ENCODE data around the gene CHAC2. TPM values are rescaled to one million over a fixed set of nuclear protein-coding genes. Genes with fewer than 3 reads are reported as not detected.
A peak's percentile ranks its signal among the peaks of the same experiment; 100 is the strongest.
"Not testable (repeated sequence)": the region's sequence is repeated elsewhere in the genome, so short reads cannot be mapped to it uniquely, and the experiment has no call there.

Gene CHAC2
- 4.8 and 10.8 TPM in 2 replicates for total RNA-seq

DNA sequence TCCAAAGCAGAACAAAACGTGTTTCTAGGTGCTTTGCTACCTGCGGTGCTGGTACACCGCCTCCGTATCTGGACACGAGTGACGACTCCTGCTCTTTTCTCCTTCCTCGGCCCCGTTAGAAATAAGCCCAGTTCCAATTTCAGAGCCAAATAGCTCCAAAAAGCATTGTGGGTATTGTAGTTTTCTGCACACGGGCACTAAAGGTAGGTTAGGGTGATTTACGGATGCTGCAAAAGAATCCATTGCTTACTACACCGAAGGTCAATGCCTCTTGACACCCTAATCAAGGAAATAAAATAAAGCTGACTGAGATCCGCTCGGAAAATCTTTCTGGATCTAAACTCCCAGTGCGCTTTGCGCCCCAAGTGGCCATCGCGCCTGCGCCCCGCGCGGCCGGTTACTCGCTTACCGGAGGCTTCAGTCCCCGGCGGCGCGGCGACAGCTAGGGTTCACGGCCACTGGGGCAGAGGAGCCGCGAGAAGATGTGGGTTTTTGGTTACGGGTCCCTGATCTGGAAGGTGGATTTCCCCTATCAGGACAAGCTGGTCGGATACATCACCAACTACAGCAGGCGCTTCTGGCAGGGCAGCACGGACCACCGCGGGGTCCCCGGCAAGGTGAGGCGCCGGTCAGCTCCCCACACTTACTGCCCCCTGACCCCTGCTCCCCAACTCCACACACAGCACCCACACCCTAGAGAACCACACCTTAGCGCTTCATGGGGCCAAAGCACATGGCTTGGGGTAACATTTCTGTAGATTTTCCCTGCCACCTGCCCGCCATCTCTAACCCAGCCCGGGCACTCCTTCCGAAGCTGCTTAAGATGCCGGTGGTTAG lies at the start of gene CHAC2:
CHAC2 (plus strand) TSS at position 400 of the 837 bp plus-strand sequence; CDS start at position 483, 83 bp downstream.
- peak; percentile 85 for DNase-seq (ENCODE audit: low read depth)

DNA sequence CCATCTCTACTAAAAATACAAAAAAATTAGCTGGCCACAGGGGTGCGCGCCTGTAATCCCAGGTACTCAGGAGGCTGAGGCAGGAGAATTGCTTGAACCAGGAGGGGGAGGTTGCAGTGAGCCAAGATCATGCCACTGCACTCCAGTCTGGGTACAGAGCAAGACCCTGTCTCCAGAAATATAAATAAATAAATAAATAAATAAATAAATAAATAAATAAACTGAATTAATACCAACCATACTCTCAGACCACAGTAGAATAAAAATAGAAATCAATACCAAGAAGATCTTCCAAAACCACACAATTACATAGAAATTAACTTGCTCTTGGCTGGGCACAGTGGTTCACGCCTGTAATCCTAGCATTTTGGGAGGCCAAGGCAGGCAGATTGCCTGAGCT lies 46.7 kb upstream of the CHAC2 start:
- DNase-seq (ENCODE audit: low read depth): not testable (repeated sequence)

DNA sequence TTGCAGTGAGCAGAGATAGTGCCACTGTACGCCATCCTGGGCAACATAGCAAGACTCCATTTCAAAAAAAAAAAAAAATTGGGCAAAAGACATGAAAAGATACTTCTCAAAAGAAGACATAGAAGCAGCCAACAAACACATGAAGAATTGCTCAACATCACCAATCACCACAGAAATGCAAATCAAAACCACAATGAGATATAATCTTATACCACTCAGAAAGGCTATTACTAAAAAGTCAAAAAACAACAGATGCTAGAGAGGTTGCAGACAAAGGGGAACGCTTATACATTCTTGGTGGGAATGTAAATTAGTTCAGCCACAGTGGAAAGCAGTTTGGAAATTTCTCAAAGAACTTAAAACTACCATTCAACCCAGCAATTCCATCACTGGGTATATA lies 43.1 kb upstream of the CHAC2 start:
- no peak for DNase-seq (ENCODE audit: low read depth)

DNA sequence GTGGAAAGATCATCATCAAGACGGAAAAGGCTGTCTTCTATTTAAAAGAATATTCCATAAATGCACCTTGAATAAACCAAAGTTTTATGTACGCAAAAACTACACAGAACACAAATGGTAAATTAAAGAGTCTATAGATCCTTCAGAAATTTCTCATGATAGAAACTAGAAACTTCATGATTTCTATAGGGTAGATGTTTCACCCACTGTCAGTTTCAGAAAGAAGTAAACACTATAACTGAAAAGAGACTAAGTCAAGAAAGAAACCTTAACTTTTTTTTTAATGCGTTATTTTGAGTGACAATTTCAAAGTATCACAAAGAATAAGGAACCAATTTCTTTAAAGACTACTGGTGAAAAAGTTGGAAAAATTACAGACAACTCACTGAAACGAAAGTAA lies 41.9 kb upstream of the CHAC2 start:
- no peak for DNase-seq (ENCODE audit: low read depth)

DNA sequence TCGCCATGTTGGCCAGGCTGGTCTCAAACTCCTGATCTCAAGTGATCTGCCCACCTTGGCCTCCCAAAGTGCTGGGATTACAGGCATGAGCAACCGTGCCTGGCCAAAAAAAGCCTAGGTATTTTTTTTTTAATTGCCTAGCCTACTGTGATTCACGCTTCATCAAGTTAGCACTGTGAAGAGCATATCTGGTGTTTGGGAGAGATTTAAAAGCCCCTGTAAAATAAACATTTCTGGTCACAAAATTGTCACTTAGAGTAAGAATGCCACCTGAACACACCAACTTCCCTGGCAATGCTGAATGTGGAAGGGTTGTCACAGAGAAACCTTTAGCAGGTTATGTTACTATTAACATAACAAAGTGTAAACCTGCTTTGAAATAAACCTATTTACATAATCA lies 39.7 kb upstream of the CHAC2 start:
- DNase-seq (ENCODE audit: low read depth): no peak

DNA sequence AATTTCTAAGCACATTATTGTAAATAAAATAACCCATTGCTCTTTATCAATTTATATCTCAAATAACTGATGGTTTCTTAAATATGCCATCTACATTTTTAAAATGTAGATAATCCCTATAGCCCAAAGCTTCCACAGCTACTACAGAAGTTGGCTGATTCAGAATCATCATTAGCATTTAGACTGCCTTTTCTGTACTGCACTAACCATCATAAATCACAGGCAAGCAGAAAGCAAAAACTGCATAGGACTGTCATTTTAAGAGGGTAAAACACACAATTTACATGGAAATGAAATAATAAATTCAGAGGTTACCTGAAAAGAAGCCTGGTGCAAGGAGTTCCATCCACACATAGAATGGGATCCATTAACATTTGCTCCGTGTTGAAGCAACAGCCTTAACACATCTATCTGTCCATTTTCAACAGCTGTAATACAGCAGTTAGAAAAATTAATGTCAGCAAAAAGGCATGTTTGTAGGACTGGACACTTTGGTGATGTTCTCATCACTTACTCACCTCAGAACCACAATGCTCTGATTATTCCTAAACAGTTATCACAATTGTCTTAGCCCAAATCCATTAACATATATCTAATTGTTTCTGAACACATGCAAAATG lies 38.4 kb upstream of the CHAC2 start:
- DNase-seq (ENCODE audit: low read depth): no peak

DNA sequence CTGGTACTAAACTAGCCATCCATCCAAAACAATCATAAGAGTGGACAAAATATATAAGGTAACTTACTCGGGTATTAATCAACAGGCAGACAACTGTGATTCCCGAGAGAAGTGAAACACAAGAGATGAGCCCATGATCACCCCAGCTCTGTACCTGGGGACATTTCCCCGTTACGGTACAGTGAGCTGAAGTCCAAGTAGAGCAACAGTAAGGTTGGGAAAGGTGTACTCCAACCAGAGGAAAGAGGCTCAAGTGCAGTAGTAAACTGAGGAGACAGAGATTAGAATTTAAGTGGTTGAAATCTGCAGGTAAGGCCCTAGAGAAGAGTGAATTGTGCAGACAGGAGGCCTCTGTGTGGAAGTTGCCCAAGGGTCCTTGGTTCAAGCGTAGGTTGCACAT lies 30.5 kb upstream of the CHAC2 start:
- DNase-seq (ENCODE audit: low read depth): no peak

DNA sequence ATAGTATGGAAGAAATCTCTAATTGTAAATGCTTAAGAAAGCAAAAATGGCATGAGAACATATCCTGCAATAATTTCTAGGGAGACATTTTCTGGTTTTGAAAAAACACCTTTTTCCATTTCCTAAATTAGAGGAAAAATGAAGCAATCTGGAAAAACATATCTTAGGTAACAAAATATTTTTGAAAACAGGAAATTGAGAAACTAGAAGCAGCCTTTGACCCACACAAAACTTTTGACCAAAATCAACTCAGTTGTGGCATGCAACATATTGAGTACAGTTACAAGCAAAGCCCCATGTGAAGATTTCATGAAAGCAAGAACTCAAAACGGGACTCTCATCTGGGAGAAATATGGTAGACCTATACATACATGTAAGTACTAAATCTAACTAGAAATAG lies 28.6 kb upstream of the CHAC2 start:
- no peak for DNase-seq (ENCODE audit: low read depth)

DNA sequence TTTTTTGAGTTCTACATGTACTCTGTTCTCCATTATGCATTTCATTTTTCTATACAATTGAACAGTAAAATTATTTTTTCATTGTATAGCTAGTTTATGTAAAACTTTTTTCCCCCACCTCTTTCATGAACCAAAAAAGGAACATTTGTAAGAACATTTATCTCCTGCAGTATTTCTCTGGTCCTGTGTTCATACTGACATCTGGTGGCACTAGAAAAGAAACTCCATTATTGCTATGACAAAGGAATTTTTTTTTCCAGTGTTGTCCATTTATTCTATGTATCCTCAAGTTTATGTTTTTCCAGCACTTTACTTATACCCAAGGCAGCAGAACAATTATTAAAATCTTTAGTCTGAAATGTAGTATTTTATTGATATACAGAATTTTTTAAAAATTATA lies 27.4 kb upstream of the CHAC2 start:
- DNase-seq (ENCODE audit: low read depth): peak; percentile 52

DNA sequence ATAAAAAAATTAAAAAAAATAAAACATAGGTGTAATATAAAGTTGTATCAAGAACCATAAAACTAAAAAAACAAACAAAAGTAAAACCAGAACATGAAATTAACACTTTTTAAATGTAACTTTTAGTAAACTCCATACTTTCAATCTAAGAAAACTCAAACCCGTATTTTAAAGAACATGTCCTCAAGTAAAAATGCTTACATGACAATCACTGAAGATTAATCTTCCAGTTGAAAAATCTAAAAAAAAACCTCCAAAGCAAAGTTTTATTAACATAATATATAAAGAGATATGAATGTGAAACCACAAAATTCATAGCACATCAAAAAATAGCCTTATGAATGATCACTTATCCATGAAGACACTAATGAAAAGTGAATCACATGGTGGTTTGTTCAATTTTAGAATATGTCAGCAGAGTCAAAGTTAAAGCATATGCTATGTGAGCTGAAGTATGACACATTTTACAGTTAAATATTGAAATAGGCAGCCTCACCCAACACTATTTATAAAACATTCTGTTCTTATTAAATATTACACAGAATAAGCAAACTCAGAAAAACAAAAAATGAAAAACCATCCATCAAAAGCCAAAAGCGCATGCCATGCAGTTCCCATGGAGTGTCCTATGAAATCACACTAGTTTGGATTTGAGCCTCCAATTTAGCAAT lies 23.1 kb upstream of the CHAC2 start:
- DNase-seq (ENCODE audit: low read depth): no peak

DNA sequence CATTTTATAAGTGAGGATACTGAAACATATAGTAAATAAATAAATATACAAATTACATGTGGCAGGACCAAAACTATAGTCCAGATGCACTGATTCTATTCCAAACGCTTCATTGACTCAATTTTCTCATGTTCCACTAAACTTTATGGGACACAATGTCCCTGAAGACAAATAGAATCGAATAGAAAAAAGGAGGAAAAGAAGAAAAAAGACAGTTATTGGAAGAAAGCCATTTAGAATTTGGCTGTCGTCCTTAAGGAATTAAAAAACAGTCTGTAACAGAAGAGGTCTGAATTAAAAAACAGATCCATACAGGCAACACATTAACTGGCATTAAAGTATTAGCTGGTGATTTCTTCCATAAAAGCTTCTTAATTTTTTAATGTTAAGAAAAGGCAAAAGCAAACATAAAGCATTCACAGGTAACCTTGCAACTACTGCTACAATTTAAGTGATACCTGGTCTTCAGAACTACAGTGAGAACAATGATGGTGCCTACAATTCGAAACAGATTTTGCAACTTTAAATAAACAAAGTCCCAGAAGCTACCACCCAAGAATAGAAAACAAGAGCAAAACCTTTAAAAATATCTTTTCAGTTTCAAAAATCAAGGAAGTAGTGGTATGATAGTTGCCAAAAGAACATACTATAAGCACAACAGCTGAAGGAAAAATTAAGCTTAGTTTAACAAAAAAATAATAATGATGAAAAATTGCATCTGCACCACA lies 17.4 kb upstream of the CHAC2 start:
- DNase-seq (ENCODE audit: low read depth): no peak

DNA sequence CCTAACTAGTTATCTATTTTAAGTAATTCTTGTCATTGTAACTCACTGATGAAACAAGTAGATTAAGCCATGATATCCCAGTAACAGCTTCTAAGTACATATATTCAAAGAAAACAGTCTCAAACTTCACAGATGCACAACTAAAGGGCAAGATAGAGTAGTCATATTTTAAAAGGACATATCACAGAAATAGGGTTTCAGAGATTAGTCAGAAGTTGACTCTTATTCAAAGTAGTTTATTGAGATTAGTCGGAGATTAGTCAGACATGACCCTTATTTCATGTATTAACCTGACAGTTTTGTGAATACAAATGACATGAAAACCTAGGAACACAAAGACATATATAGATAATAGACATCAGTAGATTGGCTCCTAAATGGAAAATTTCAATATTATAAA lies 15.9 kb upstream of the CHAC2 start:
- DNase-seq (ENCODE audit: low read depth): peak; percentile 45

DNA sequence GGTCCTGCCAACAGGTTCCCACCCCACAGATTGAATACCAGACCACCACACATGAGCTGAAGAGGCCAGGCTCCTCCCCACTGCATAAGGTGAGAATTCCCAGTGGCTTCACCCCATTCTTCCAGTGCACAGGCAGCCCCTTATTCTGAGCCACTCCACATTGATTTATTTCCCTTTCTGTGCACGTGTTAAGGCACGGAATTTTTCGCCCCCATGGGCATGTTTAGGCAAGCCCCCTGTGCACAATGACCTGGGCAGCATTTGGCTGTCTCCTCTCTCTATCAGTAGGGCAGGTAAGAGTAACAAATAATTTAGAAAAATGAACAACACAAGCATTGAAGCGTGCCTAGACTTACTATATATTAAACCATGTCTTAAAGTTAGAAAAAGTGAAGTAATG lies 15.2 kb upstream of the CHAC2 start:
- no peak for DNase-seq (ENCODE audit: low read depth)

DNA sequence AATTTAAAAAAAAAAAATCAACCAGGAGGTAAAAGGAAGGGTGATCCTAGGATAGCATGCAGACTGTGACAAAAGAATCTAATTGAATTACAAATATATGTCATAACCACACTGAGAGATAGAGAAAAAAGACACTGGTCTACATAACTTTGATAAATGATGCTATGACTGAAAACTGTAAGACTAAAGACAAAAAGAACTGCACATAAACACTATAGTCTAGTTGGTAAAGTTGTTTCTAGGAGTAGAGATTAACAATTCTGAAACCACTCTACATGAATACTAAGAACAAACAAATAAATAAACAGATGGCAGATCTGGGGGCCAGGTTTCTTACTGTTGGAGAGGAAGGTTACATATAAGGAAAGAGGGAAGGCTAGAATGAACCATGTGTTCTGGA lies 14.6 kb upstream of the CHAC2 start:
- no peak for DNase-seq (ENCODE audit: low read depth)

DNA sequence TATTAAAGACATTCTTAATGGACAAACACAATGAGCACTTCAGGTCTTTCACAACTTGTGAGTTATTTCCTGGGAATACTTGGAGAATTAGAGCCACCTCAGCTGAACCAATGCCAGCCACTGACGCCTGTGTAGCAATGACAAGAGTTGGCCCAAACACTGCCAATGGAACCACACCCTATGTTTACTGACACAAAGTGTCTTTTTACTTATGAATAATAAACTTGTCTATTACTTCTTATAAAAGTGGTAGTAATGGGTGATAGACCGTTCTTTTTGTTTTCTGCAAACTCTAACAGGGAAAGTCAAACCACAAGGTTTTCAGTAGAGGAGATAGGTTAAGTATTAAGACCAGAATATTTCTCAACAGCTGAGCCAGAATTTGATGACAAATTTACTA lies 12.5 kb upstream of the CHAC2 start:
- peak; percentile 78 for DNase-seq (ENCODE audit: low read depth)

DNA sequence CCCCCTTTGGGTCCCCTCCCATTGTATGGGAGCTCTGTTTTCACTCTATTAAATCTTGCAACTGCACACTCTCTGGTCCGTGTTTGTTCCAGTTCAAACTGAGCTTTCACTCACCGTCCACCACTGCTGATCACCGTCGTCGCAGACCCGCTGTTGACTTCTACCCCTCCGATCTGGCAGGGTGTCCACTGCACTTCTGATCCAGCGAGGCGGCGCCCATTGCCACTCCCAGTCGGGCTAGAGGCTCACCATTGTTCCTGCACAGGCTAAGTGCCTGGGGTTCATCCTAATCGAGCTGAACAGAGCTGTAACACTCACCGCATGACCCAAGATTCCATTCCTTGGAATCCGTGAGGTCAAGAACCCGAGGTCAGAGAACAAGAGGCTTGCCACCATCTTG lies 11.0 kb upstream of the CHAC2 start:
- DNase-seq (ENCODE audit: low read depth): no peak

DNA sequence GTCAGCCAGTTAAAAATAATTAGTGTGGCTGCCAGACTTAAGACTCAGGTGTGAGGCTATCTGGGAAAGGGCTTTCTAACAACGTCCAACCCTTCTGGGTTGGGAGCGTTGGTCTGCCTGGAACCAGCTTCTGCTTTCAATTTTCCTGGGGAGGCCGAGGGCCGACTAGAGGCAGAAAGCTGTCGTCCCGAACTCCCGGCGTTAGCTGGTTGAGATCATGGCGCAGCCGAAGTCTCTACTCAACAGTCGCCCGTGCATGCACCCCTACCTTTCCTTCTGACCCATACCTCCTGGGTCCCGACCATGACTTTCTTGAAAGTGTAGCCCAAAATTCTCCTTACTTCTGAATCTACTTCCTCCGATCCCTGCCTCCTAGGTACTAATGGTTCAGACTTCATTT lies 10.4 kb upstream of the CHAC2 start:
- DNase-seq (ENCODE audit: low read depth): not testable (repeated sequence)

DNA sequence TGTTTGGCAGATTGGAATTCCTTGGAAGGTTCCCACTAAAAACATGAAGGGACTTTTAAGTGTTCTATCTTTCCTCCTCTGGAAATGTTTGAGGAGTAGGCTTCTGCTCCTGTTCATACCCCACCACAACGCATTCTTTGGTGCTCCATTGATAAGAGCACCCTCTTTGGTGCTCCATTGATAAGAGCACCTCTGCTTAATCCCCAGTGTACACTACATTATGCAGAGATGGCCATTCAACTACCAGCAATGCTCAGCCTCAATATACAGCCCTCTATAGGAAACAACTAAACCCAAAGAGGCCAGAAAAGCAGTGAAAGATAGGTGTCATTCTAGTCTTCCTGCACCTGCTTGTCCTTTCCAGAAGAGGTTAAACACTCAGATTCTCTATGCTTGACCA lies 1.8 kb upstream of the CHAC2 start:
- DNase-seq (ENCODE audit: low read depth): no peak

DNA sequence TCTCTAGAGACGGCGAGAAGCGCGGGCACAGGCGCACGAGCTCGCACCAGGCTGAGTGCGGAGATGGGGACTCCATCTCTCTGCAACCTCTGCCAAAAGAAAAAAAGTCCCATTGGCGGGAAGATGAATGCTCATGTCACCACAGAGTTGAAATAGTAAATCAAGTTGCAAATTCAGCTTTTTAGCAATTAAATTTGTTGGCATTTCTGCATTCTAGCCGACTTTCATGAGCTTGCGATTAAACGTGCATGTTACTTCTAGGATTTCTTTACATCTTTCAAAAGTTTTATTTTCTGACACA lies 588 bp downstream of the CHAC2 start:
- no peak for DNase-seq (ENCODE audit: low read depth)

DNA sequence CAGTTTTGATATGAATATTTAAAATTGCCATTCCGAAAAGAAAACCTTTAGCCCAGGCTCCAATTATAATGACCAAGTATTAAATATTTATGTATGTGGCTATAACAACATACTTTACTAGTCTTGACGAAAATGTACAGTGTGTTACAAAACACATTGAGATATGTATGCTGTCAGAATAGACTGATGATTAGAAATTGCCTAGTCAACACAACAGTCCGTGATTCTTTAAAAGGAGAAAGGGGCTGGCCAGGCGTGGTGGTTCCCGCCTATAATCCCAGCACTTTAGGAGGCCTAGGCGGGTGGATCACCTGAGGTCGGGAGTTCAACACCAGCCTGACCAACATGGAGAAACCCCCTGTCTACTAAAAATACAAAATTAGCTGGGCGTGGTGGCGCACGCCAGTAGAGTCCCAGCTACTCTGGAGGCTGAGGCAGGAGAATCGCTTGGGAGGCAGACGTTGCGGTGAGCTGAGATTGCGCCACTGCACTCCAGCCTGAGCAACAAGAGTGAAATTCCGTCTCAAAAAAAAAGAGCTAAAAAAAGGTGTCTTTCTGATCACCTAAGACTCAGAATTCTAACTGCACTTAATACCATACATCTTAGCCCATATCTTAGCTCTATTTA lies 1.8 kb downstream of the CHAC2 start:
- DNase-seq (ENCODE audit: low read depth): no peak

DNA sequence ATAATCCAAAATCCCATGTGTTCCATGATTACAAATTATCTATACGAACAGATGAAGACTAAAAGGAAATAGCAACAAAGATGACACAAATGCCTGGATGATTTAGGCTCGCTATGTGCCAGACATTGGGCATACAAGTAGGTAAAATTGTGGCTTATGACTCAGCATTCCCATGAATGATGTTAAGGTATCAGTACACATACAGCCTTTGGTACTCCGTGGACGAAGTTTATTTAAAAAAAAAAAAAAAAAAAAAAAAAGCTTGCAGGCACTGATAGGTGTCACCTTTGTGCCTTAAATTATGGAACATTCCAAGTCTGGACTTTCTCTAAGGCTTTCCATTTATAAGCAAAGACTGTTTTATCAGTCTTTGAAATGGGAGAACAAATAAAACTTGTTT lies 2.7 kb downstream of the CHAC2 start:
- DNase-seq (ENCODE audit: low read depth): no peak

DNA sequence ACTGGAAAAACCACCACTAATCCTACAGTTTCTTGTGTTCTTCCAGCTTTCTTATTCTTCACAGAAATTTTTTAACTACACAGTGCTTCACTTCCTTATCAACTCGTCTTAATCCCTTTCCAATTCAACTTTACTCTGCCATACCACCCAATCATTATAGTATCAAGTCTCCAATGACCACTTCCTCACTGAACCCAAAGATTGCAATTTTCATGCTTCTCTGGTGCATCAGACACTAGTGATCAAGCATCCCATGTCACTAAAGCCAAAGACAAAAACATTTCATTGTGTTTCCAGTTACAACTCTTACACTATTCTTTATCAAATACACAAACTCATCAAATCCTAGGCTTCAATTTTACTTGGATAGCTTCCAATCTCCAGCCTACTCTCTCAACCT lies 9.5 kb downstream of the CHAC2 start:
- DNase-seq (ENCODE audit: low read depth): no peak

Measured in renal cortical epithelial cell (primary cell).